OCI-LY3 (cell line): ENCODE measurements around the gene ZMYND8.
A peak's percentile ranks its signal among the peaks of the same experiment; 100 is the strongest.

Experiments
- H2AFZ ChIP-seq: fragments of 200-600, 300-600 bp; shearing (Covaris generic); 2 replicates; pipeline ENCODE4 v1.6.0; 2014; ENCODE audit warnings: antibody characterized with exemption, low read depth, low read length
- H3K27ac ChIP-seq: fragments of 200-600, 300-600 bp; sonication (generic); 2 replicates; pipeline ENCODE4 v1.5.1; 2014; ENCODE audit warnings: mild to moderate bottlenecking, low read length, moderate library complexity, mixed read lengths
- H3K27me3 ChIP-seq: fragments of 200-600, 300-600 bp; sonication (generic); 2 replicates; pipeline ENCODE4 v1.6.1; 2014; ENCODE audit warnings: low read depth, low read length, mixed read lengths
- H3K36me3 ChIP-seq: fragments of 200-600, 300-600 bp; sonication (generic); replicated peaks from 2 replicates; pipeline ENCODE3; 2014; ENCODE audit warnings: low read depth, low read length, mixed read lengths
- H3K4me1 ChIP-seq: fragments of 300-600, 200-600 bp; sonication (generic); 2 replicates; pipeline ENCODE4 v1.6.1; 2014; ENCODE audit warnings: low read length, mixed read lengths
- H3K4me2 ChIP-seq: fragments of 200-600, 300-600 bp; sonication (generic); 2 replicates; pipeline ENCODE4 v1.6.1; 2014; ENCODE audit warnings: low read length, mixed read lengths
- H3K4me3 ChIP-seq: fragments of 300-600, 200-600 bp; sonication (generic); 2 replicates; pipeline ENCODE4 v1.5.1; 2014; ENCODE audit warnings: antibody characterized with exemption, mild to moderate bottlenecking, low read length, moderate library complexity
- H3K79me2 ChIP-seq: fragments of 300-600, 200-600 bp; shearing (Covaris generic); 2 replicates; pipeline ENCODE4 v1.6.1; 2014; ENCODE audit warnings: mild to moderate bottlenecking, low read length, mixed read lengths
- H3K9ac ChIP-seq: fragments of 300-600, 200-600 bp; shearing (Covaris generic); 2 replicates; pipeline ENCODE4 v1.6.0; 2014; ENCODE audit warnings: mild to moderate bottlenecking, low read length, moderate library complexity
- H3K9me3 ChIP-seq: fragments of 200-600, 300-600 bp; shearing (Covaris generic); 2 replicates; pipeline ENCODE4 v1.6.1; 2014; ENCODE audit warnings: low read length, mixed read lengths; ENCODE audit not compliant: insufficient read depth
- H4K20me1 ChIP-seq: fragments of 200-600, 300-600 bp; sonication (generic); 2 replicates; pipeline ENCODE4 v1.6.1; 2016; ENCODE audit warnings: low read length, mixed read lengths; ENCODE audit not compliant: insufficient read depth
- CTCF ChIP-seq: fragments of 200-600, 300-600 bp; sonication (generic); IDR thresholded peaks from 2 replicates; pipeline ENCODE4 v1.5.1; 2014; ENCODE audit warnings: antibody characterized with exemption, low read length, low read depth
- EZH2phosphoT487 ChIP-seq: fragments of 200-600 bp; shearing (Covaris generic); IDR thresholded peaks from 2 replicates; pipeline ENCODE4 v1.6.1; 2018; ENCODE audit warnings: antibody characterized with exemption, mixed run types, low read depth

Gene ZMYND8

GRCh38 chr20:47275548-47275947, 81.0 kb downstream of the ZMYND8 start:
- TF ChIP-seq EZH2phosphoT487 (no peak), CTCF (no peak)
- Histone ChIP-seq H3K9ac (no peak overlapping the region), H3K4me3 (no peak overlapping the region), H2AFZ (no peak overlapping the region), H3K27me3 (no peaks in the 10 kb centered on the region), H3K79me2 (peaks cover 5% of the 10 kb centered on the region; the same call in 1 of the 2 replicates), H3K9me3 (no peaks in the 10 kb centered on the region), H3K36me3 (peaks cover 23% of the 10 kb centered on the region), H3K4me1 (peaks cover 25% of the 10 kb centered on the region), H3K27ac (no peak overlapping the region), H3K4me2 (no peak overlapping the region), H4K20me1 (peaks cover 22% of the 10 kb centered on the region)

DNA sequence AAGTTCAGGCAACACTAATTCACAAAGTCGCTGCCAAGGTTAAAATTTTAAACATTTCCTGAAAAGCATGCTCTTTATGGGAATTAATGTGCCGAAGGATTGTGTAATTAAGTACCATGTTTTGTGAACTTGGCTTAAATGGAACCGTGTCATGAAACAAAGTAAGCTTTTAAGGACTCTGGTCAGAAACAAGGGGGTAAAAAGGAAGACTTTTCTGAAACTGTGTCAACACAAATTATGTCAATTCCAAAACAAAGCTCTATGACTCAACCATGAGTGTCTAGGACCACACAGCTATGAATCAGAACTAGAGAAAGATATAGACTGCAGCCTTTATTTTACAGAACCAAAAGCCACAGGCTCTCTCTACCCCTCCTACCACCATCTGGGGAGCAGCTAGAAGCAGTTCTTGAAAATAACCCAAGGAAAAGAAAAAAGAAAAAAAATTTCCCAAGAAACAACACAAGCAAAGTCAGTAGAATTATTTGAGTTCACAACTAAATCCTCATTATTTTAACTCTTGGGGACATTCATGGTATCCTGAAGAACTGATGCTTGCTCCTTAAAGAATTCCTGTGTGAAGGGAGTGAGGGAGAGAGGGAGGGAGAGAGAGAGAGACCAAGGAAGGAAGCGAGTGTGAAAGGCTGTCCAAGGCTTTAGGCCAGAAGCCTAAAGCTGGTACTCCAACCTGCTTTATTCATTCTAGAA, 81.9 kb downstream of the ZMYND8 start:
- peak overlapping the region; percentile 38 for H3K4me3 ChIP-seq
- peak overlapping the region; percentile 73 for H3K4me2 ChIP-seq
- no peaks in the 10 kb centered on the region for H3K27me3 ChIP-seq
- peaks cover 5% of the 10 kb centered on the region; the same call in 1 of the 2 replicates for H3K79me2 ChIP-seq
- peaks cover 25% of the 10 kb centered on the region for H3K4me1 ChIP-seq
- peaks cover 26% of the 10 kb centered on the region for H3K36me3 ChIP-seq
- peaks cover 22% of the 10 kb centered on the region for H4K20me1 ChIP-seq
- H3K9ac ChIP-seq = peak overlapping the region; percentile 10
- H2AFZ ChIP-seq = no peak overlapping the region
- H3K9me3 ChIP-seq = no peaks in the 10 kb centered on the region
- TF ChIP-seq CTCF (no peak), EZH2phosphoT487 (no peak)
- H3K27ac ChIP-seq = peak overlapping the region; percentile 53

- no peaks in the 10 kb centered on the region for H3K27me3 ChIP-seq
- H3K79me2 ChIP-seq = peaks cover 5% of the 10 kb centered on the region; the same call in 1 of the 2 replicates
- peak overlapping the region; percentile 10; the same call in 1 of the 2 replicates for H3K9ac ChIP-seq
- H3K4me2 ChIP-seq = peak overlapping the region; percentile 73
- H3K36me3 ChIP-seq = peaks cover 29% of the 10 kb centered on the region
- H3K27ac ChIP-seq = peak overlapping the region; percentile 53; the same call in 1 of the 2 replicates
- peaks cover 22% of the 10 kb centered on the region for H4K20me1 ChIP-seq
- TF ChIP-seq EZH2phosphoT487 (no peak), CTCF (no peak)
- H2AFZ ChIP-seq = no peak overlapping the region
- H3K4me1 ChIP-seq = peaks cover 25% of the 10 kb centered on the region
- peak overlapping the region; percentile 38 for H3K4me3 ChIP-seq
- no peaks in the 10 kb centered on the region for H3K9me3 ChIP-seq
Observed at GRCh38 chr20:47273591-47274235, 82.8 kb downstream of the ZMYND8 start.

- Histone ChIP-seq H3K9me3 (no peaks in the 10 kb centered on the region), H2AFZ (no peak overlapping the region), H4K20me1 (peaks cover 22% of the 10 kb centered on the region), H3K4me3 (no peak overlapping the region), H3K9ac (no peak overlapping the region), H3K4me1 (peaks cover 25% of the 10 kb centered on the region), H3K27me3 (no peaks in the 10 kb centered on the region), H3K79me2 (peaks cover 5% of the 10 kb centered on the region; the same call in 1 of the 2 replicates), H3K27ac (no peak overlapping the region), H3K36me3 (peaks cover 26% of the 10 kb centered on the region), H3K4me2 (no peak overlapping the region)
- TF ChIP-seq CTCF (peak; percentile 99), EZH2phosphoT487 (no peak)
Observed at GRCh38 chr20:47272893-47273590, 83.5 kb downstream of the ZMYND8 start.
